HepG2 (cell line): ENCODE results near the gene IQSEC1. TPM values are rescaled to one million over a fixed set of nuclear protein-coding genes. Genes with fewer than 3 reads are reported as not detected.

ENCODE experiments used
- ATM ChIP-seq: fragments of 450-650 bp; IDR thresholded peaks from 2 replicates; pipeline ENCODE4 v1.7.1; 2017; ENCODE audit warnings: mild to moderate bottlenecking, borderline replicate concordance
- CEBPG ChIP-seq: IDR thresholded peaks from 2 replicates; pipeline ENCODE4 v1.6.1; 2016
- DRAP1 ChIP-seq: IDR thresholded peaks from 2 replicates; pipeline ENCODE4 v1.6.1; 2016; ENCODE audit warnings: missing genetic modification reagents, missing compliant biosample characterization
- HMG20A ChIP-seq: IDR thresholded peaks from 2 replicates; pipeline ENCODE4 v1.6.1; 2016; ENCODE audit warnings: borderline replicate concordance
- HOMEZ ChIP-seq: IDR thresholded peaks from 2 replicates; pipeline ENCODE4 v1.6.1; 2016; ENCODE audit warnings: low read depth
- HOXA5 ChIP-seq: sonication (generic); formaldehyde crosslinking; IDR thresholded peaks from 2 replicates; pipeline ENCODE4 v1.4.0; 2020; ENCODE audit warnings: missing genetic modification reagents
- JUN ChIP-seq: sonication (generic); formaldehyde crosslinking; IDR thresholded peaks from 2 replicates; pipeline ENCODE4 v1.4.0; 2020; ENCODE audit warnings: mild to moderate bottlenecking, missing genetic modification reagents
- MTA1 ChIP-seq: sonication (generic); formaldehyde crosslinking; IDR thresholded peaks from 2 replicates; pipeline ENCODE4 v1.4.0; 2020; ENCODE audit warnings: missing genetic modification reagents, mild to moderate bottlenecking, borderline replicate concordance
- MYNN ChIP-seq: sonication (generic); formaldehyde crosslinking; IDR thresholded peaks from 2 replicates; pipeline ENCODE4 v1.4.0; 2020; ENCODE audit warnings: mild to moderate bottlenecking, low read depth, missing genetic modification reagents
- NFYB ChIP-seq: sonication (generic); formaldehyde crosslinking; IDR thresholded peaks from 2 replicates; pipeline ENCODE4 v1.4.0; 2020; ENCODE audit warnings: missing genetic modification reagents
- XBP1 ChIP-seq: sonication (generic); formaldehyde crosslinking; IDR thresholded peaks from 2 replicates; pipeline ENCODE4 v1.5.0; 2020; ENCODE audit warnings: missing genetic modification reagents
- ZBTB40 ChIP-seq, 2 experiments: fragments of 450-650 bp in 1 of 2; sonication (generic) in 1 of 2; formaldehyde crosslinking in 1 of 2; IDR thresholded peaks; 2 replicates each; pipeline versions ENCODE4 v1.6.1 to v1.8.0; 2016 to 2022; ENCODE audit warnings: antibody characterized with exemption in 1 of 2, mild to moderate bottlenecking in 1 of 2, missing genetic modification reagents in 1 of 2
- ZNF124 ChIP-seq: sonication (generic); formaldehyde crosslinking; IDR thresholded peaks from 2 replicates; pipeline ENCODE4 v1.4.0; 2020; ENCODE audit warnings: missing genetic modification reagents
- ZNF234 ChIP-seq: sonication (generic); formaldehyde crosslinking; conservative IDR thresholded peaks from 2 replicates; pipeline ENCODE4 v1.5.1; 2020; ENCODE audit warnings: mild to moderate bottlenecking, missing genetic modification reagents
- ZNF362 ChIP-seq: sonication (generic); formaldehyde crosslinking; IDR thresholded peaks from 2 replicates; pipeline ENCODE4 v1.4.0; 2020; ENCODE audit warnings: missing genetic modification reagents, mild to moderate bottlenecking, borderline replicate concordance
- ZNF576 ChIP-seq: sonication (generic); formaldehyde crosslinking; IDR thresholded peaks from 2 replicates; pipeline ENCODE4 v1.4.0; 2020; ENCODE audit warnings: mild to moderate bottlenecking, missing genetic modification reagents
- polyA plus RNA-seq, 8 experiments: library from polyadenylated mRNA; depleted of rRNA in 3 of 8; stranded (reverse) in 7 of 8; unstranded in 1 of 8; fragments of >200 nt; fragmentation: Illumina TruSeq in 4 of 8; extraction: Trizol in 4 of 8; gene quantifications; 2 replicates each; pipeline versions ENCODE4 v1.2.1 to v1.2.3, GENCODE V29; 2011 to 2016; ENCODE audit warnings: low read depth in 4 of 8, missing spikeins in 1 of 8, mixed read lengths in 1 of 8; ENCODE audit not compliant: insufficient read depth in 1 of 8
- total RNA-seq, 5 experiments: library from RNA; depleted of rRNA; stranded (reverse); fragments of >200 nt; fragmentation: Illumina TruSeq; extraction: Trizol; gene quantifications; 2 replicates each; pipeline ENCODE4 v1.2.3, GENCODE V29; 2016; ENCODE audit warnings: low read depth in 1 of 5

The IQSEC1 gene
- total and polyA plus RNA-seq, 2 of the 13 experiments (the other 11 are each of a cell fraction or from before 2014, with no cell fraction given): 17.4 to 20.2 TPM

GRCh38 chr3:12992629-12993516 is 80.4 kb downstream of the IQSEC1 start (continued):
- TF ChIP-seq ZBTB40 (IDR thresholded peaks at IDR 0.05) (no peak), ZBTB40 (CRISPR knock-in tag; IDR thresholded peaks at IDR 0.05) (no peak), NFYB (CRISPR knock-in tag) (no peak), MYNN (CRISPR knock-in tag) (no peak), ZNF576 (CRISPR knock-in tag) (no peak), MTA1 (CRISPR knock-in tag) (0 out of 2 replicates have a peak, but pooled peaks have one; percentile 13), HMG20A (no peak), CEBPG (CRISPR knock-in tag) (no peak), JUN (CRISPR knock-in tag) (no peak), ATM (no peak), ZNF124 (CRISPR knock-in tag) (no peak), DRAP1 (CRISPR knock-in tag) (peak; percentile 28; the same call in 1 of the 2 replicates), HOMEZ (CRISPR knock-in tag) (no peak), XBP1 (CRISPR knock-in tag) (no peak), ZNF234 (CRISPR knock-in tag) (no peak), HOXA5 (CRISPR knock-in tag) (no peak), ZNF362 (CRISPR knock-in tag) (no peak)
